Prostate gland (tissue), 2 donors: ENCODE results near the gene DUS1L. TPM values are rescaled to one million over a fixed set of nuclear protein-coding genes. Genes with fewer than 3 reads are reported as not detected.
"Not testable (repeated sequence)": the region's sequence is repeated elsewhere in the genome, so short reads cannot be mapped to it uniquely, and the experiment has no call there.

Experiments used
- DNase-seq: peaks from one replicate; pipeline ENCODE4 v3.0.0-alpha.2; 2019; ENCODE audit warnings: low spot score
- H3K27ac ChIP-seq, 2 donors: fragments of 200-600 bp; sonication (generic); 2 replicates each; pipeline ENCODE4 v1.5.1; 2017 to 2019
- H3K27me3 ChIP-seq: fragments of 200-600 bp; sonication (generic); replicated peaks from 2 replicates; pipeline ENCODE4 v1.5.1; 2019; ENCODE audit not compliant: insufficient read depth
- H3K36me3 ChIP-seq, 2 donors: fragments of 200-600 bp; sonication (generic); 1 replicate in 1 of 2; 2 replicates in 1 of 2; pipeline versions ENCODE4 v1.5.1 to v1.8.1; 2017 to 2019
- H3K4me1 ChIP-seq: fragments of 200-600 bp; sonication (generic); replicated peaks from 2 replicates; pipeline ENCODE4 v1.5.1; 2019
- H3K4me3 ChIP-seq, 2 donors: fragments of 200-600 bp; sonication (generic); 2 replicates each; pipeline ENCODE4 v1.5.1; 2017 to 2019
- H3K9me3 ChIP-seq: fragments of 200-600 bp; sonication (generic); 2 replicates; pipeline ENCODE4 v1.5.1; 2017
- POLR2A ChIP-seq: fragments of 450-650 bp; IDR thresholded peaks from one replicate; pipeline ENCODE4 v1.6.1; 2016; ENCODE audit warnings: antibody characterized with exemption, mild to moderate bottlenecking
- POLR2AphosphoS5 ChIP-seq: sonication (generic); formaldehyde crosslinking; IDR thresholded peaks from one replicate; pipeline ENCODE4 v1.6.1; 2017; ENCODE audit warnings: antibody characterized with exemption
- WGBS: methylation state at CpG from one replicate; pipeline ENCODE4 v1.1.5; 2018; 5-methylcytosine and 5-hydroxymethylcytosine counted together
- intact Hi-C: fragments of 100-400 bp; cut with DNase I; formaldehyde crosslinking; loops from one replicate; pipeline ENCODE4 v1.14.2; 2022
- total RNA-seq, 2 donors: library from RNA; depleted of rRNA; stranded (reverse); fragments of >200 nt; gene quantifications; one replicate each; pipeline ENCODE4 v1.1.0, GENCODE V29; 2016
- TF ChIP-seq, protein P1 (sequence below), 4 experiments: fragments of 200-600 bp in 2 of 4; fragments of 450-650 bp in 2 of 4; sonication (generic) in 2 of 4; IDR thresholded peaks; 1 replicate in 3 of 4; 2 replicates in 1 of 4; pipeline ENCODE4 v1.5.1; 2016 to 2019; ENCODE audit warnings: antibody characterized with exemption in 4 of 4, mild to moderate bottlenecking in 2 of 4, moderate library complexity in 2 of 4

The DUS1L gene
- total RNA-seq, 2 donors from 2014 or later, result 95.9 to 119 TPM

DNA sequence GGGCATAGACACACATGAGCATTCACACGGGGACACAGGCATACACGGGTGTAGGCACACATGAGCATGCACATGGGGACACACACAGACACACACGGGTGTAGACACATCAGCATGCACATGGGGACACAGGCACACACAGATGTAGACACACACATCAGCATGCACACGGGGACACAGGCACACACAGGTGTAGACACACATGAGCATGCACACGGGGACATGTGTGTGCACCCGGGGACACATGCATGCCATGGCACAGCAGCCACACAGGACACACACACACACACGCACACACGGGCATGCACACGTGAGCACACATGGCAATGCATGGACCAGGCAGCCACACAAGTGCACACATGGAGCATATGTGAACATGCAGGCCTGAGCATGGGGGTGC, 23.0 kb downstream of the DUS1L start:
- TF ChIP-seq POLR2AphosphoS5 (no peak), POLR2A (no peak)
- TF ChIP-seq, protein P1, sequence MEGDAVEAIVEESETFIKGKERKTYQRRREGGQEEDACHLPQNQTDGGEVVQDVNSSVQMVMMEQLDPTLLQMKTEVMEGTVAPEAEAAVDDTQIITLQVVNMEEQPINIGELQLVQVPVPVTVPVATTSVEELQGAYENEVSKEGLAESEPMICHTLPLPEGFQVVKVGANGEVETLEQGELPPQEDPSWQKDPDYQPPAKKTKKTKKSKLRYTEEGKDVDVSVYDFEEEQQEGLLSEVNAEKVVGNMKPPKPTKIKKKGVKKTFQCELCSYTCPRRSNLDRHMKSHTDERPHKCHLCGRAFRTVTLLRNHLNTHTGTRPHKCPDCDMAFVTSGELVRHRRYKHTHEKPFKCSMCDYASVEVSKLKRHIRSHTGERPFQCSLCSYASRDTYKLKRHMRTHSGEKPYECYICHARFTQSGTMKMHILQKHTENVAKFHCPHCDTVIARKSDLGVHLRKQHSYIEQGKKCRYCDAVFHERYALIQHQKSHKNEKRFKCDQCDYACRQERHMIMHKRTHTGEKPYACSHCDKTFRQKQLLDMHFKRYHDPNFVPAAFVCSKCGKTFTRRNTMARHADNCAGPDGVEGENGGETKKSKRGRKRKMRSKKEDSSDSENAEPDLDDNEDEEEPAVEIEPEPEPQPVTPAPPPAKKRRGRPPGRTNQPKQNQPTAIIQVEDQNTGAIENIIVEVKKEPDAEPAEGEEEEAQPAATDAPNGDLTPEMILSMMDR (IDR thresholded peaks at IDR 0.05), result no peak
- Histone ChIP-seq H3K27ac (no peak overlapping the region), H3K27me3 (no peaks in the 10 kb centered on the region), H3K9me3 (no peaks in the 10 kb centered on the region), H3K4me1 (no peaks in the 10 kb centered on the region), H3K4me3 (no peak overlapping the region), H3K36me3 (peaks cover 0 to 4% of the 10 kb centered on the region in 2 donors)
- intact Hi-C loops, result no loop called here
- 96% methylated on average over 7 of the region's 9 CpGs for WGBS
- DNase-seq, result no peak

DNA sequence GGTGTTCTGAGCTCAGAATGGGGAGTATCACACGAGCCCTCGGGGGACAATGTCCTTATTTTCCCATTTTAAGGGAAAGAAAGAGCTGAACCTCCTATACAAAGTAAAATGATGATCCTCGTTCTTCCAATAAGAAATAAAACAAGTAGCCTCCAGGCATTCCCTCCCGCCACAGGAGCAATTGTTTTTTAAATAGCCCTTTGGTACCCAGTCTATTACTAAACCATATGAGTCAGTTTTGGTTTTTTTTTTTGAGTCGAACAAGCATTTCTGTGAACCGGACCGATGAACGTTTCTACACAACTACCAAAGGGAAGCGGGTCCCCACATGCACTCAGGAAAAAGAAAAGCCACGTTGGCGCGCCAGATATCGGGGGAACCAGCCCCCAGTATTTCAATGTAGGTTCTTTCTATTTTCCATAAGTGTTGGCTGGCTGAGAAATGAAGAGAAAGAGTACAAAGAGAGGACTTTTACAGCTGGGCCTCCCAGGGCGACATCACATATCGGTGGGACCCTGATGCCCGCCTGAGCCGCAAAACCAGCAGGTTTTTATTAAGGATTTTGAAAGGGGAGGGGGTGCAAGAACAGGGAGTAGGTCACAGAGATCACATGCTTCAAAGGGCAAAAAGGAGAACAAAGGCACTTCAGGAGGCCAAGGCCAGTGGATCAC, 24.3 kb downstream of the DUS1L start:
- no peaks in the 10 kb centered on the region for H3K36me3 ChIP-seq
- H3K4me3 ChIP-seq, result no peak overlapping the region
- H3K9me3 ChIP-seq, result no peaks in the 10 kb centered on the region
- TF ChIP-seq, protein P1 (IDR thresholded peaks at IDR 0.05), result no peak
- no peak for TF ChIP-seq POLR2AphosphoS5
- TF ChIP-seq POLR2A, result no peak
- intact Hi-C loops, result no loop called here
- no peaks in the 10 kb centered on the region for H3K27me3 ChIP-seq
- 80% methylated on average over 17 of the region's 17 CpGs for WGBS
- peaks cover 3% of the 10 kb centered on the region for H3K4me1 ChIP-seq
- H3K27ac ChIP-seq, result no peak overlapping the region
- no peak for DNase-seq

DNA sequence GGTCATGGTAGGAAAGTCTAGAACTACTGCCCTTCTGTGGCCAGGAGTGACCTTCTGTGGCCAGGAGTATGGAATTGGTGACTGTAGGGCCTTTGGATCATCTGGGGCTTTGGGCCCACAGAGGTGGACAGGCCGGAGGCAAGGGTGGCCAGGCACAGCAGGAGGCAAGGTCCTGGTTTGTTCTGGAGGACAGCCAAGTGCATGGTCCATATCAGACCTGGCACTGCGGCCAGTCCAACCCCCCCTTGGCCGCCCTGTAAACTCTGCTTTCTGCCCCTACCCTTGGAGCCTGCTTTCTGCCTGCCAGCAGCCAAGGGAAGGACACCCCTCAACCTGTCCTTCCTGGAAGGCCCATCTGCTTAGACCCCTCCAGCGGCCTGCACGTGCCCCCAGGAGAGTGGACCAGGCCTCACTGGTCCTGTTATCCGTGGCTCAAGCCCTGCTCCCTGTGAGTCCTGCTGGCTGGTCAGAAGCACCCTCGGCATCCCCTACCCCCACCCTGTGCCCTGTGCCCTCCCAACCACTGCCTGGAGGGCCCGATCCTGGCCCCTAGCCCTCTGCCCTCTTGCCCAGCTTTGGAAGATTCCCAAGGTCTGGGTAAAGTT, 25.8 kb downstream of the DUS1L start:
- no peak for TF ChIP-seq POLR2AphosphoS5

DNA sequence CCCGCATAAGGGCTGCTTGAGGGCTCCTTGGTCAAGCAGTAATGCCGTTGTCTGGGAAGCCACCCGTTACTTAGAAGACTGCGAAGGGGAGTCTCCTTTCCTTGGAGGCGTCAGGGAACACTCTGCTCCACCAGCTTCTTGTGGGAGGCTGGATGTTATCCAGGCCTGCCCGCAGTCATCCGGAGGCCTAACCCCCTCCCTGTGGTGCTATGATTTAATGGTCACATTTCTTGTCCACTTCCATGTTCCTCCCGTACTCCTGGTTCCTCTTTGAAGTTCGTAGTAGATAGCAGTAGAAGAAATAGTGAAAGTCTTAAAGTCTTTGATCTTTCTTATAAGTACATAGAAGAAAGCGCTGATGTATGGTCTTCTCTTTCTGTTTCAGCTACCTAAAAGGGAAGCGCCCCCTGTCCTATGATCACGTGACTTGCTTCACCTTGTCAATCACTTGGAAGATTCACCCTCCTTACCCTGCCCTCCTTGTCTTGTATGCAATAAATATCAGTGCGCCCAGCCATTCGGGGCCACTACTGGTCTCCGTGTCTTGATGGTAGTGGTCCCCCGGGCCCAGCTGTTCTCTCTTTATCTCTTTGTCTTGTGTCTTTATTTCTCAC, 26.7 kb downstream of the DUS1L start:
- intact Hi-C loops, result loop anchor here (5.0 kb wide), 1 partner anchor 58 kb away; the partner anchor contains the start of gene FASN
- 73% methylated on average over 16 of the region's 16 CpGs for WGBS
- H3K27ac ChIP-seq, H3K36me3 ChIP-seq, DNase-seq, H3K4me3 ChIP-seq, H3K27me3 ChIP-seq, H3K9me3 ChIP-seq: not testable (repeated sequence)
- peaks cover 11% of the 10 kb centered on the region for H3K4me1 ChIP-seq

More for the DNA sequence above, 25.8 kb downstream of the DUS1L start:
- Histone ChIP-seq H3K4me1 (peaks cover 11% of the 10 kb centered on the region), H3K27ac (no peak overlapping the region), H3K4me3 (no peak overlapping the region), H3K9me3 (no peaks in the 10 kb centered on the region), H3K27me3 (no peaks in the 10 kb centered on the region), H3K36me3 (no peaks in the 10 kb centered on the region)
- intact Hi-C loops, result loop anchor here (5.0 kb wide), 1 partner anchor 58 kb away; the partner anchor contains the start of gene FASN
- DNase-seq, result no peak
- WGBS, result 87% methylated on average over 8 of the region's 8 CpGs

DNA sequence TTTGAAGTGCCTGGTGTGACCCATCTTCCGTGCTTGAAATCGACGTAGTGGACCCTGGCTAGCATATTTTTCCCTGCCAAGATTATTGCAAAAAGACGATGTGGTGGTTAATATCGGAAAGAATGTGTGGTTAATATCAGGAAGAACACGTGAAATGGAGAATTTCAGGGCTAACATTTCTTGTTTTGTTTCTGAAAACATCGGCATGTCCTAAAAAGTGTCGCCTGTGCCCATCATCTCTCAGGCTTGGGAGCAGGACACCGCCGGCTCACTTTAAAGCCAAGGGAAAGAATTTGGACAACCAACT, 27.8 kb downstream of the DUS1L start:
- DNase-seq, result no peak
- 5% methylated on average over 10 of the region's 10 CpGs for WGBS
- no peaks in the 10 kb centered on the region for H3K36me3 ChIP-seq
- peak overlapping the region; percentile 72 to 81 for H3K4me3 ChIP-seq
- H3K4me1 ChIP-seq, result peaks cover 11% of the 10 kb centered on the region
- H3K27ac ChIP-seq, result peak overlapping the region; percentile 96 to 99
- H3K9me3 ChIP-seq, result no peaks in the 10 kb centered on the region
- intact Hi-C loops, result loop anchor here (5.0 kb wide), 1 partner anchor 59 kb away; the partner anchor contains the start of gene FASN
- TF ChIP-seq, protein P1 (IDR thresholded peaks at IDR 0.05), result no peak
- H3K27me3 ChIP-seq, result no peaks in the 10 kb centered on the region
